ENCODE results near the gene ASB3.

The ASB3 gene

GRCh38 chr2:53640466-53640865, 146.3 kb downstream of the ASB3 start:
- DNase-seq, result no peak

DNA sequence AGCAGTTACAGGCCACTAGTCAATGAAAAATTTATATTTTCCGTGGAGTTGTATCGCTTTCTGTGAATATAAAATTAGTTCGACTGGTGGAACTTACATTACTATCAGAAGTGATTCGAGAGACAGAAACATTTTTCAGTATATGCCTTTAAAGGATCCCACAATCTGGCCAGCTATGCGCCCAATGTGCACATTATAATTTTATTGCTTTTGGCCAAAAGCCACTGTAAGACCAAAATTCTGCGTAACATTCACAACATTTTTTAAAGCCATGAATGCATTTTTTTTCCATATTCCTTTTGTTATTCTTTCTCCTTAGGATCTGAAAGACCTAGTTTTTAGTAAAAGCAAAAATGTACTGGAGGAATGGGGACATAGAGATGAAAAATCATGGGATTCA, 150.2 kb downstream of the ASB3 start:
- no peak for DNase-seq

DNA sequence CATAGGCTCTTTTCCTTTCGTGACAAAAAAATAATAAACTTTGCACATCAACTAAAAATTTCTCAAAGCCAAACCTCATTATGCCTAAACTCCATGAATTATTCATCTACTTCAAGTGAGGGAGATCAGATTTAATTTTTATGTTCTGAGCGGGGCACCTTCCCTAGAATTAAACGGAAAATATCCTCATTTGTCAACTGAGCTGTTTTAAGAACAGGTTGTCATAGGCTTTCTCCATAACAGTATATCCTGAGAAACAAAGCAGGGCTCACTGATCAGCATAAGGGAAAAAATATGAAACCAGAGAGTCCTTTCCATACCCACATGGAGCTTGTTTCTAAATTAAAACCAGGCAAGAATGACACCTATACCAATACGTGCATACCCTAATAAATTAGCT, 150.6 kb downstream of the ASB3 start:
- no peak for DNase-seq

DNA sequence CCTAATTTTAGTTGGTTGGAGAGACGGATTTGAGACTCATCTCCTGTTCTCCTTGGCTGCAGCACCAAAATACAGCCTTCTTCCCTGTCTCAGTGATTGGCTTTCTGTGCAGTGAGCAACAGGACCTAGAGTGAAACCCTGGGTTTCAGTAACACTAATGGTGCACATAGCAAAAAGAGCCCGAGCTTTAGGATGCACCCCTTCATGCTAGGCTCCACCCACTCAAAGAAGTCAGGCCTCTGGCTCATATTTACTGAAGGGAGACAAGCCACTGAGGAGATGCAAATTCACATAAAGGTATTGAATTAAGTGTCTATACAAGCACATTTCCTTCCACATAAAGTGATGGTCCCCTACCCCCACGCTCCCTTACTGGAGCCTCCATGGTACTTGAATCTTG, 151.1 kb downstream of the ASB3 start:
- no peak for DNase-seq

GRCh38 chr2:53633441-53633840, 153.3 kb downstream of the ASB3 start:
- DNase-seq, result no peak

DNA sequence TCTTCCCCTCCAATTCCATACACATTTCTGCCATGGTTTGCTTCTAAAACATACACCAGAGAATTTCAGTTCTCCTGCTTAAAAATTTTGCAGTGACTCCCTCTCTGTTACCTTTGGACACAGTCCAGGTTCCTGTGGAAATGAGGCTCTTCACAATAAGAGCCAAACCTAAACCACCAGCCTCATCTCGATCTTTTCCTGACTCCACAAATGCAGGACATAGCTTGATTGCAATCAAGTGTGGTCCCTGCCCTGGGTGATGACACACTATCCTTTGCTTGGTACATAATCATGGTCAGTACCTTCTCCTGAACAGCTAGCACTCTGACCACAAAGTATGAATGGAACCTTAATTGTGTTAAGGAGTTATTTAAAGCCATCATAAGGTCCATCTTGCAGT, 154.0 kb downstream of the ASB3 start:
- DNase-seq, result no peak

GRCh38 chr2:53632126-53632460, 154.7 kb downstream of the ASB3 start:
- DNase-seq, result no peak

GRCh38 chr2:53631313-53632125, 155.2 kb downstream of the ASB3 start:
- DNase-seq, result no peak

DNA sequence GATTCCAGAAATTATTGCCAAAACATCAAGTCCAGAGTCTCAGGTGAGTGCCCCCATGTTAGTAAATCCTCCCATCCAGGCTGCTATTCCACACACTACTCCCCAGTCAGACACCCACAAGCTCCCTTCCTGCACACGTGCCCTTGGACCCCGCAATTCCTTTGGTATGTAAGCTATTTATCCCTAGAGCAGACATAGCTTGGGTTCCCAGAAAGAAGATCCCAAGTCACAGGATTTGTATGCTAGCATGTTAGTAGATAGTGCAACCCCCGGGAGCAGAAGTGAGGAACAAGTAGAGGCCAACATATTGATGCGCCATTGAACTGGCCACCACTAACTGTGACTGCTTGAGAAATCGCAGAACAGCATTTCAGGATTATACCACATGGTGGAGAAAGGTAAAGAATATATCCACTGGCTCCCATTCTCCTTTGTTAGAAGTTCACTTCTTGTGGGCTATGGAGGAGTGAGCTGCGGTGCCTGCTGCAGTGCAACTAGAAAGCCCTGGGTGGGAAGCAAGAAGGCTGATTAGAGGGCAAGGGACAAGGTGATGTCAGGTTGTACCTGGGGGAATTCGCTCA, 156.6 kb downstream of the ASB3 start:
- no peak for DNase-seq

GRCh38 chr2:53629501-53629900, 157.3 kb downstream of the ASB3 start:
- no peak for DNase-seq

GRCh38 chr2:53629001-53629400, 157.8 kb downstream of the ASB3 start:
- DNase-seq, result no peak

DNA sequence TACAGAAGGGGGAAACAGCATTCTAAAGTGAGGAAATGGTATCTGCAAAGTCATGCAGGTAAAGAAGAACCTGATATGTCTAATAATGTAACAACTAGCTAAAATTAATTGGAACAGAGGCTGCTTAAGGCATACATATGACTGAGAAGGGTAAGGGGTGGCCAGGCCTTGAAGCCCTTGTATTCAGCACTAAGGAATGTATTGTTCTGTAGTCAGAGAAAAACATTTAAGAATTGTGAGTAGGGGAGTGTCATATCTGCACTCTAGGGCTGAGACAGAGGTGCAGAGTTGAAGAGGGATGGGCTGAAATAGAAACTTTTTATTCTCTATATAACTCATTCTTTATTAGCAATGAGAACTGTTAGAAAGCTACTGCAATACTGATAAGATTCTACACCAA, 164.6 kb downstream of the ASB3 start:
- no peak for DNase-seq

DNA sequence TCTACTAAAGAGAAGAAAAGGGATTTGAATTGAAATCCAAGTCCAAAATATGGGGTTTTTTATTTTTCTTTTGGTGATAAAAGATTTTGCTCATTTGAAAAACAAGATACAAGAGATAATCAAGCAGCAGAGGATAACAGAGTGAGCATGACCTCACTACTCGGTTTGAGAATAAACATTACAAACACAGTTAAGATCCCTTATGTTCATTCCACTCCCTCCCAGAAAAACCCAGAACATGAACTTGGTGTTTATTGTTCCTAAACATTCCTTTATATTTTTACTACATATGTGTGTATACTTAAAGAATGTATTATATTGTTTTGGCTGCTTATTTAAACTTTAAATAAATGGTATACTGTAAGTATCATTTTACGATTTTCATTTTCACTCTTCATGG, 165.8 kb downstream of the ASB3 start:
- DNase-seq, result no peak

All from CD4-positive, alpha-beta T cell treated with Interferon alpha-2 for 1 hour (primary cell).